H1 (cell line): ENCODE results near the gene CUEDC2. TPM values are rescaled to one million over a fixed set of nuclear protein-coding genes. Genes with fewer than 3 reads are reported as not detected.

Experiments
- CTCF ChIA-PET: fragments of 300-600 bp; sonication (Branson Sonifier 250); formaldehyde crosslinking; loops from one replicate; lab custom pipeline; 2021; ENCODE audit not compliant: partially characterized antibody; lab: Charles Lee
- POLR2A ChIA-PET: fragments of 300-600 bp; sonication (Branson Sonifier 250); formaldehyde crosslinking; loops from one replicate; lab custom pipeline; 2021; ENCODE audit warnings: inconsistent platforms; ENCODE audit not compliant: partially characterized antibody; lab: Charles Lee
- DNase-seq, 2 experiments: peaks; one replicate each; pipeline versions ENCODE4 v3.0.0 to v3.0.0-alpha.2; 2010 to 2022; ENCODE audit warnings: low spot score in 2 of 2, low read depth in 1 of 2, mixed read lengths in 1 of 2
- FAIRE-seq: peaks from 2 replicates; lab custom pipeline; 2011; peaks lifted over from hg19 to GRCh38; lab: Jason Lieb, UNC
- H2AFZ ChIP-seq: 2 replicates; pipeline ENCODE4 v1.8.1; 2012; ENCODE audit warnings: low read length, inconsistent platforms
- H2AK5ac ChIP-seq: 2 replicates; pipeline ENCODE4 v1.6.1; 2013; ENCODE audit warnings: low read depth, low read length
- H2BK120ac ChIP-seq: replicated peaks from 2 replicates; pipeline ENCODE3; 2013; ENCODE audit warnings: low read depth, low read length, inconsistent platforms
- H2BK12ac ChIP-seq: 2 replicates; pipeline ENCODE4 v1.6.1; 2013; ENCODE audit warnings: low read depth, low read length
- H2BK15ac ChIP-seq: 2 replicates; pipeline ENCODE4 v1.6.1; 2013; ENCODE audit warnings: low read length
- H2BK20ac ChIP-seq: 2 replicates; pipeline ENCODE4 v1.6.1; 2013; ENCODE audit warnings: low read length
- H2BK5ac ChIP-seq: 2 replicates; pipeline ENCODE4 v1.6.1; 2013; ENCODE audit warnings: low read depth, low read length
- H3K14ac ChIP-seq: 2 replicates; pipeline ENCODE4 v1.6.1; 2013; ENCODE audit warnings: inconsistent platforms; ENCODE audit not compliant: insufficient read length
- H3K18ac ChIP-seq: 2 replicates; pipeline ENCODE4 v1.6.1; 2013; ENCODE audit warnings: low read length; ENCODE audit errors: extremely low read depth
- H3K23ac ChIP-seq: 2 replicates; pipeline ENCODE4 v1.6.1; 2013; ENCODE audit warnings: inconsistent platforms; ENCODE audit not compliant: insufficient read length
- H3K23me2 ChIP-seq: 2 replicates; pipeline ENCODE4 v1.6.1; 2013; ENCODE audit warnings: low read depth, low read length
- H3K27ac ChIP-seq: 2 replicates; pipeline ENCODE4 v1.6.1; 2011; ENCODE audit warnings: low read depth, low read length, inconsistent platforms
- H3K27me3 ChIP-seq, 4 experiments: replicated peaks in 1 of 4; 1 replicate in 1 of 4; 2 replicates in 3 of 4; pipeline versions ENCODE4 v1.6.1 to v1.8.1; 2011 to 2013; ENCODE audit warnings: low read length in 3 of 4, mild to moderate bottlenecking in 3 of 4, inconsistent platforms in 2 of 4, mixed read lengths in 2 of 4, moderate library complexity in 1 of 4; ENCODE audit not compliant: control insufficient read depth in 3 of 4, insufficient read depth in 3 of 4; ENCODE audit errors: extremely low read depth in 1 of 4
- H3K36me3 ChIP-seq, 4 experiments: 2 replicates each; pipeline versions ENCODE4 v1.6.1 to v1.8.1; 2011 to 2013; ENCODE audit warnings: mild to moderate bottlenecking in 4 of 4, low read length in 3 of 4, moderate library complexity in 2 of 4, control low read depth in 1 of 4, inconsistent platforms in 1 of 4; ENCODE audit not compliant: insufficient read depth in 4 of 4, control insufficient read depth in 2 of 4
- H3K4ac ChIP-seq: replicated peaks from 2 replicates; pipeline ENCODE3; 2013; ENCODE audit warnings: low read length, low read depth, mixed read lengths, inconsistent platforms; ENCODE audit not compliant: insufficient read length
- H3K4me1 ChIP-seq, 4 experiments: replicated peaks in 1 of 4; 1 replicate in 1 of 4; 2 replicates in 3 of 4; pipeline versions ENCODE4 v1.6.1 to v1.8.1; 2011 to 2013; ENCODE audit warnings: low read length in 3 of 4, inconsistent platforms in 2 of 4, mixed read lengths in 1 of 4; ENCODE audit not compliant: insufficient read depth in 4 of 4, control insufficient read depth in 3 of 4
- H3K4me2 ChIP-seq, 2 experiments: 2 replicates each; pipeline versions ENCODE4 v1.6.1 to v1.8.1; 2011 to 2013; ENCODE audit warnings: low read depth in 2 of 2, low read length in 2 of 2, control low read depth in 1 of 2, inconsistent platforms in 1 of 2, mild to moderate bottlenecking in 1 of 2; ENCODE audit not compliant: insufficient read depth in 1 of 2
- H3K4me3 ChIP-seq, 4 experiments: fragments of 200-600, 300-600 bp in 1 of 4; sonication (generic), shearing (Covaris generic), sonication (Bioruptor Twin) in 1 of 4; 2 replicates each; pipeline versions ENCODE4 v1.5.1 to v1.8.1; 2011 to 2016; ENCODE audit warnings: low read length in 4 of 4, low read depth in 3 of 4, control low read depth in 2 of 4, inconsistent platforms in 2 of 4, mild to moderate bottlenecking in 2 of 4, mixed read lengths in 1 of 4, moderate library complexity in 1 of 4; ENCODE audit not compliant: insufficient read depth in 2 of 4; ENCODE audit errors: extremely low read depth in 1 of 4
- H3K56ac ChIP-seq: replicated peaks from 2 replicates; pipeline ENCODE3; 2013; ENCODE audit warnings: low read depth, mild to moderate bottlenecking, mixed read lengths, low read length, inconsistent platforms; ENCODE audit not compliant: insufficient read length
- H3K79me1 ChIP-seq: 2 replicates; pipeline ENCODE4 v1.6.1; 2013; ENCODE audit warnings: low read depth, low read length, control low read depth
- H3K79me2 ChIP-seq, 2 experiments: 2 replicates each; pipeline versions ENCODE4 v1.6.1 to v1.8.1; 2012 to 2013; ENCODE audit warnings: low read length in 2 of 2, mild to moderate bottlenecking in 2 of 2, inconsistent platforms in 1 of 2; ENCODE audit not compliant: insufficient read depth in 2 of 2, control insufficient read depth in 1 of 2
- H3K9ac ChIP-seq, 4 experiments: replicated peaks in 1 of 4; 1 replicate in 1 of 4; 2 replicates in 3 of 4; pipeline versions ENCODE4 v1.6.1 to v1.8.1; 2011 to 2013; ENCODE audit warnings: low read depth in 3 of 4, low read length in 3 of 4, control low read depth in 2 of 4, mild to moderate bottlenecking in 2 of 4, moderate library complexity in 2 of 4, inconsistent platforms in 1 of 4; ENCODE audit errors: extremely low read depth in 1 of 4
- H3K9me3 ChIP-seq, 2 experiments: 2 replicates each; pipeline versions ENCODE4 v1.6.1 to v1.8.1; 2012 to 2013; ENCODE audit warnings: mild to moderate bottlenecking in 2 of 2, moderate library complexity in 2 of 2, control low read depth in 1 of 2, inconsistent platforms in 1 of 2, low read depth in 1 of 2, low read length in 1 of 2, mixed read lengths in 1 of 2; ENCODE audit not compliant: insufficient read depth in 2 of 2
- H4K20me1 ChIP-seq, 2 experiments: replicated peaks in 1 of 2; 2 replicates each; pipeline versions ENCODE3 to v1.8.1; 2011 to 2013; ENCODE audit warnings: inconsistent platforms in 2 of 2, low read length in 2 of 2, mild to moderate bottlenecking in 1 of 2; ENCODE audit not compliant: insufficient read depth in 2 of 2, control insufficient read depth in 1 of 2
- H4K5ac ChIP-seq: 2 replicates; pipeline ENCODE4 v1.6.1; 2013; ENCODE audit warnings: low read length, low read depth, mixed read lengths, inconsistent platforms; ENCODE audit not compliant: insufficient read length
- H4K8ac ChIP-seq: 2 replicates; pipeline ENCODE4 v1.8.0; 2013; ENCODE audit warnings: mild to moderate bottlenecking, moderate library complexity, low read length, inconsistent platforms; ENCODE audit not compliant: insufficient read depth; ENCODE audit errors: extremely low read depth
- H4K91ac ChIP-seq: replicated peaks from 2 replicates; pipeline ENCODE3; 2013; ENCODE audit warnings: low read length, mixed read lengths, inconsistent platforms; ENCODE audit not compliant: insufficient read length
- ASH2L ChIP-seq: fragments of 200-600, 300-600 bp; sonication (generic); IDR thresholded peaks from one replicate; pipeline ENCODE4 v1.7.1; 2017; ENCODE audit warnings: low read length
- CHD2 ChIP-seq: IDR thresholded peaks from 2 replicates; pipeline ENCODE4 v1.6.1; 2012; ENCODE audit warnings: low read length, improper control_type of control experiment
- CTBP2 ChIP-seq: IDR thresholded peaks from 2 replicates; pipeline ENCODE4 v1.7.0; 2011; ENCODE audit warnings: borderline replicate concordance, mild to moderate bottlenecking, moderate library complexity, mixed read lengths, low read length; ENCODE audit not compliant: insufficient read depth, insufficient read length
- JUN ChIP-seq: IDR thresholded peaks from 2 replicates; pipeline ENCODE4 v1.6.1; 2011; ENCODE audit warnings: low read depth, mild to moderate bottlenecking, improper control_type of control experiment, low read length
- RBBP5 ChIP-seq: IDR thresholded peaks from 2 replicates; pipeline ENCODE4 v1.7.1; 2012; ENCODE audit warnings: low read depth, mild to moderate bottlenecking, inconsistent platforms, low read length, moderate library complexity, borderline replicate concordance
- RXRA ChIP-seq: IDR thresholded peaks from 2 replicates; pipeline ENCODE4 v1.6.1; 2011; ENCODE audit warnings: low read depth, mild to moderate bottlenecking, low read length, moderate library complexity; ENCODE audit not compliant: insufficient read depth
- SP1 ChIP-seq: IDR thresholded peaks from 2 replicates; pipeline ENCODE4 v1.6.1; 2011; ENCODE audit warnings: low read depth, low read length
- TBP ChIP-seq: IDR thresholded peaks from 2 replicates; pipeline ENCODE4 v1.6.1; 2011; ENCODE audit warnings: low read depth, low read length, improper control_type of control experiment
- USF2 ChIP-seq: IDR thresholded peaks from 2 replicates; pipeline ENCODE4 v1.6.1; 2011; ENCODE audit warnings: low read length, improper control_type of control experiment
- WGBS, 2 experiments: shearing (Covaris generic) in 1 of 2; methylation state at CpG; one replicate each; pipeline versions ENCODE4 v1.1.6 to v1.1.7; 2013 to 2015; ENCODE audit warnings: low lambda C conversion rate in 2 of 2, mixed read lengths in 2 of 2, inconsistent platforms in 1 of 2, low coverage in 1 of 2, missing lambda C conversion rate in 1 of 2; ENCODE audit not compliant: insufficient replicate concordance in 2 of 2, insufficient coverage in 1 of 2, insufficient read length in 1 of 2; ENCODE audit errors: extremely low coverage in 1 of 2, missing lambda C conversion rate in 1 of 2; 5-methylcytosine and 5-hydroxymethylcytosine counted together
- polyA plus RNA-seq, 7 experiments: library from polyadenylated mRNA; depleted of rRNA in 3 of 7; stranded (reverse) in 5 of 7; unstranded in 2 of 7; fragments of >200 nt in 5 of 7; fragments of 200-250 nt in 2 of 7; gene quantifications; 1 replicate in 5 of 7; 2 replicates in 1 of 7; 4 replicates in 1 of 7; pipeline versions ENCODE4 v1.2.1 to v1.2.3, GENCODE V29; 2011 to 2013; ENCODE audit warnings: missing spikeins in 2 of 7, mixed read lengths in 2 of 7
- total RNA-seq: library from RNA; stranded (reverse); fragmentation: NEBNext Ultra II Directional; extraction: Animal tissue kit (Norgen Biotek cat#: 25700); gene quantifications from 2 replicates; pipeline ENCODE4 v1.2.1, GENCODE V29; 2021
- TF ChIP-seq, protein P1 (sequence below): IDR thresholded peaks from 2 replicates; pipeline ENCODE4 v1.6.1; 2011; ENCODE audit warnings: low read depth, mild to moderate bottlenecking, low read length; ENCODE audit not compliant: insufficient read depth

The CUEDC2 gene
- total and polyA plus RNA-seq, 2 of the 8 experiments (the other 6 are each of a cell fraction or from before 2014, with no cell fraction given): 41.7 to 55.2 TPM

- no peak overlapping the region for H4K8ac ChIP-seq
- peaks cover 0 to 8% (median 3%) of the 10 kb centered on the region in 4 experiments; a peak in 4 of 7 replicates for H3K27me3 ChIP-seq
- H2BK12ac ChIP-seq: no peak overlapping the region
- FAIRE-seq (no peak), DNase-seq (no peak)
- H3K79me2 ChIP-seq: no peaks in the 10 kb centered on the region
- peaks cover 2 to 13% (median 8%) of the 10 kb centered on the region in 4 experiments; a peak in 6 of 8 replicates for H3K36me3 ChIP-seq
- H3K4me1 ChIP-seq: peaks cover 0 to 16% (median 8%) of the 10 kb centered on the region in 4 experiments; a peak in 6 of 7 replicates
- H3K79me1 ChIP-seq: no peaks in the 10 kb centered on the region
- H3K18ac ChIP-seq: no peak overlapping the region
- no peak overlapping the region for H3K4me2 ChIP-seq
- no peak overlapping the region for H3K14ac ChIP-seq
- no peak overlapping the region for H2AFZ ChIP-seq
- H3K23ac ChIP-seq: no peak overlapping the region
- no peak overlapping the region for H3K4me3 ChIP-seq
- H3K4ac ChIP-seq: no peak overlapping the region
- H2AK5ac ChIP-seq: no peak overlapping the region
- peaks cover 6 to 10% of the 10 kb centered on the region in 2 experiments for H4K20me1 ChIP-seq
- no peaks in the 10 kb centered on the region for H3K9me3 ChIP-seq
- POLR2A ChIA-PET: interaction anchor here (1.2 to 6.1 kb wide), 2 partner anchors 20 to 51 kb away, joined by 4 to 38 read pairs; partner anchors contain the start of gene FBXL15
- H2BK5ac ChIP-seq: no peak overlapping the region
- H4K5ac ChIP-seq: no peak overlapping the region
- no peak overlapping the region for H3K56ac ChIP-seq
- CTCF ChIA-PET: interaction anchor here (0.7 to 16.4 kb wide), 12 partner anchors 5 to 236 kb away, joined by 3 to 357 read pairs (median 18); partner anchors contain the start of genes C10orf95, CUEDC2, ELOVL3 and FBXL15
- WGBS, 2 experiments: 92% methylated on average over 8 of the region's 8 CpGs; no CpG with 5 or more reads in 1 of the 2 experiments
- no peak overlapping the region for H3K9ac ChIP-seq
- no peak overlapping the region for H3K27ac ChIP-seq
- H2BK15ac ChIP-seq: no peak overlapping the region
- H4K91ac ChIP-seq: no peak overlapping the region
- no peak overlapping the region for H2BK20ac ChIP-seq
- no peaks in the 10 kb centered on the region for H3K23me2 ChIP-seq
- no peak overlapping the region for H2BK120ac ChIP-seq
- TF ChIP-seq, protein P1, sequence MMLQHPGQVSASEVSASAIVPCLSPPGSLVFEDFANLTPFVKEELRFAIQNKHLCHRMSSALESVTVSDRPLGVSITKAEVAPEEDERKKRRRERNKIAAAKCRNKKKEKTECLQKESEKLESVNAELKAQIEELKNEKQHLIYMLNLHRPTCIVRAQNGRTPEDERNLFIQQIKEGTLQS: no peak
- TF ChIP-seq TBP: no peak
- TF ChIP-seq CHD2: no peak
- no peak for TF ChIP-seq SP1
- TF ChIP-seq ASH2L: no peak
- TF ChIP-seq RXRA: no peak
- no peak for TF ChIP-seq RBBP5
- no peak for TF ChIP-seq JUN
- no peak for TF ChIP-seq USF2
- no peak for TF ChIP-seq CTBP2
Measured at GRCh38 chr10:102401342-102401654, 31.1 kb downstream of the CUEDC2 start.
